CD4-positive, alpha-beta T cell treated with Interferon gamma for 1 hour (primary cell): Measurements from ENCODE around the gene PTPN23.

Source experiments
- DNase-seq: peaks from one replicate; pipeline ENCODE4 v3.0.0-alpha.2; 2020

PTPN23 gene

DNA sequence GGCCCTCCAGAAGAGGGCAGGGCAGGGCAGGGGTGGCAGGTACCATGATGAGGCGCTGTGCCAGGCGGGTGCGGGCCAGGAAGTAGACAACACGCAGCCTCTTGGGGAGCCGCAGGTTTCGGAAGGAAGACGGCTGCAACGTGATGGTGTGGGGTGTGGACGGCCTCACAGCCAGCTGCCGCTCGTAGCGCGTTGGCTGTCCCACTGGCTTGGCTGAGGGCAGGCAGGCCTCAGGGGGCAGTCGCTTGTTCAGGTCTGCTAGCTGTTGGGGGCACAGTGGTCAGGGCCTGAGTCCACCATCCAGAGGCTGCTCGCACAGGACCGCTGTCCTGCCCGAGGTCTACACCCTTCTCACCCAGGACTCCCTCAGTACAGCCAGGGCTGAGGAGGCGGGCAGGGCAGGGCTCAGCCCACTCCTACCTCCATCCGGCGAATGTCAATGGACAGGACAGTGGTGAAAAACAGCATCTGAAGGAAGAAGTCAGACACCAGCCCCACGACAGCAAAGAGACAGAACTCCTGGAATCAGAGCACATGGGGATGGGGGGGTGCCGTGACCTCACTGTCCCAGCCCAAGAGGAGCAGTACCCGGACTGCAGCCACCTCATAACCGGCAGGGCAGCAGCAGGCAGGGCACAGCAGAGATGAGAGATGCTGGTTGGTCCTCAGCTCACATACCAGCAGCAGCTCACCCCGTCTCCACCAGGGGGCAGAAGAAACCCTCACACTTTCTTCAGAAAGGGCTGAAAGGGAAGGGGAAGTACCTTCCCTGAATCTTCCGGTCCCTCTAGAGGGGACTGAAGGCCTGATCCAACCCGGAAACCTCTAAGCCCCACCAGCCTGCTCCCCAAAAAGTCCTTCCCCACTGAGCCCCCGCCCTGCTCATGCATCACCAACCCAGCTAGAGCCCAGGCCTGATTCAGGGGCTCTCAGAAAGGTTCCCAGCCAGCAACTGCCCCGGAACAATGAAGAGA lies 40.0 kb downstream of the PTPN23 start:
- peak; percentile 84 for DNase-seq

DNA sequence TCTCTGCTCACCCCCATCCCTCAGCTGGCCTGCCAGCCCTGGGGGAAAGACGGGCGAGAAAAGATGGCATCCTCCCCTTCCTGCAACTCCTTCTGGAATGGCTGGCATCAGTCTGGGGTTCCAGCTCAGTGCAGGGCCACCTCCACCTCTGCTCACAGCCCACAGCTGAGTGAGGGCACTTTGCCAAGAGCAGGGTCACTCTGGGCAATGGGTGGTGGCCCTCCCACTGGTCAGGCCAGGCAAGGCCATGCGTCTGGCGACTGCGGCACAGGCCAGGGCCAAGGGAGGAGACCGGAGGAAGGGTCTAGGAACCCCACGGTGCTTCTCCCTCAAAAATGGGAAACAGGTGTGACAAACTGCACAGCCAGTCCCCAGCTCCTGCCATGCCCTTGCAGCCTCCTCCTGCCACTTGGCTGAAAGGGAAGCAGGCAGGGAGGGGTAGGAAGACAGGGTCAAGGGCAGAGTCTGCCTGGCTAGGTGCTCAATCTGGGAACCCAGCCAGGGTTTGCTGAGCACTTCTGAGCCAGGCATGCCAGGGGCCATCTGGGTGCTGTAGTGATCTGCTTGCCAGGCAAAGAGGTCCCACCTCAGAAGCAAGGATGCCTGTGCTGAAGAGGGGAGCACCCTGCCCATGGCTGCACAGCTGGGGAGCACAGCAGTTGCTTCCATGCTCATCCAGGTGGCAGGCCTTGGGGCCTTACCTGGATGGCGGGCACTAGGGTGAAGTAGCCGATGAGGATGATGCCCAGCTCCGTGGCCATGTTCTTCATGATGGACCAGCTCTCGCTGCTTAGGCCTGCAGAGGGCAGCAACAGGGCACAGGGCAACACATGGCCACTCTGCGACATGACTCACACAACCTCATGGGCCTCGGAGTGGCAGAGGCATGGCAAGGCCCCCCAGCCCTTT lies 41.2 kb downstream of the PTPN23 start:
- DNase-seq: no peak

GRCh38 chr3:47422743-47423142 lies 41.9 kb downstream of the PTPN23 start:
- DNase-seq: no peak

- DNase-seq: no peak
These were observed 42.8 kb downstream of the PTPN23 start for GRCh38 chr3:47423548-47424145.

DNA sequence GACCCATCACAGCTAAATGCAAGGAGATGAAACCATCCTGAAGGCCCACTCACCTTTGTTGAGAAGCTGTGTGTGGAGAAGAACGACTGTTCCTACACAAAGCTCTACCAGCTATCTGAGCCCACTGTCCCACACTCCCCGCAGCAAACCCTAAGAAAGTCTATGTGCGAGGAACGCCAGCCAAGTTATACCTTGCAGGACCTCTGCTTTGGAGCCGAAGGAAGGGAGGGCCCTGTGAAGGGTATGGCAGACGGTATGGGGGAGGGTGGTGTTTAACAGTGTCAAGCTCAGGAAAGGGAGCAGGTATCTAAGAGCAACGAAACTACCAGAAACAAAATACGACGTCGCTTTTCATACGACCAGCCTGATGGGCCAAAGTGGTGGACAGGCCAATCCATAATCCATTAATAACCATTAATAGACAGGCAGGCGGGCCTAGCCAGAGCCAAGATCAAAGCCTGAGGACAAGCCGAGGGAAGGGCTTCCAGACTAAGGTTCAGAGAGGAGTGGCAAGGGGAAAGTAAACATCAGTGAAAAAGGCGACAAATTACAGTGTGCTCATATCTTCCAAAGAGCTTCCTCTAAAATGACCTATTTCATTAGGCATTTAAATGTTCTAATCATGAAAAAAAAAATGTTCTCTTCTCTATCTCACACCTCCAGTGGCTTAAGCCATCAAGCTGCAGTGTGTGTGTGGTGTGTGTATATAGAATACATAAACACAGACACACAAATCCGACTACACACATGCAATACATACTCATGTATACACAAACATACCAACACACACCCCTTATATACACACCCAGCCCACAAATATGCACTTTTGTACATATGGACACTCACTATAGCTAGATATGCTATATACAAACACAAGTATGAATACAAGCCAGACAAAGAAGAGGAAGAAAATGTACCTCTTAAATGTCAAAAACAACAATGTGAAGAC lies 43.9 kb downstream of the PTPN23 start:
- no peak for DNase-seq

DNA sequence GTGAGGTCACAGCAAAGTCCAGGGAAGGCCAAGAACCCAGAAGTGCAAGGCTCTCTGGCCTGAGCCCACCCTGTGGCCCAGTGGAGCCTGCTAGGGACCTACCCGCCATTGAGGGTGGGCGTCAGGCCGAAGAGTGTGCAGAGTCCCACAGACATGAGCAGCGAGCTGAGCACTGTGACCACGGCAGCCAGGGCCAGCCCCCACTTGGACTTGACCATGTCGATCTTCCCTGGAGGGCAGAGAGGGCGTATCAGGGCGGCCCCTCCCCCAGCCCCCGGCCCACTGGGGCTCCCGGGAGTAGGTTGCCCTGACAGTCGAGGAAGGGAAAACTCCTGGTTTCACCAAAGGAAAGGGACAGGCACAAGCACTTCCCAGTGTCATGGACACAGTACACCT lies 44.6 kb downstream of the PTPN23 start:
- DNase-seq: no peak

DNA sequence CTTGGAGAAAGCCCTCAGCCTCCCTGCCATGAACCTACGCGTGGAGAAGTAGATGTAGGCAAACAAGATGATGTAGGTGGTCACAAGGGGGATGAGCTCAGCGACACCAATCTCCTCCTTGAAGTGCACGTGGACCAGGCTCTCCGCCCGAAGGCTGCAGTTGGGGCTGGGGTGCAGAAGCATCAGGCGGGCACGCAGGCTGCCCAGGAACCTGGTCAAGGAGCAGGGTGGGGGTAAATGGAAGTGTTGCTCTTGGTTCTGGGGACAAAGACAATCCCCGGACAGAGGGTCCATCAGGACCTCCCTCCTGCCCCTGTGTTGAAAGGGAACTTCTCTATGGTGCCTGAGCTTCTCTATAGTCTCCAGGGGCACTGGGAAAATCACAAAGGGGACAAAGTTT lies 45.1 kb downstream of the PTPN23 start:
- no peak for DNase-seq

GRCh38 chr3:47427866-47428265 lies 47.0 kb downstream of the PTPN23 start:
- DNase-seq: no peak

DNA sequence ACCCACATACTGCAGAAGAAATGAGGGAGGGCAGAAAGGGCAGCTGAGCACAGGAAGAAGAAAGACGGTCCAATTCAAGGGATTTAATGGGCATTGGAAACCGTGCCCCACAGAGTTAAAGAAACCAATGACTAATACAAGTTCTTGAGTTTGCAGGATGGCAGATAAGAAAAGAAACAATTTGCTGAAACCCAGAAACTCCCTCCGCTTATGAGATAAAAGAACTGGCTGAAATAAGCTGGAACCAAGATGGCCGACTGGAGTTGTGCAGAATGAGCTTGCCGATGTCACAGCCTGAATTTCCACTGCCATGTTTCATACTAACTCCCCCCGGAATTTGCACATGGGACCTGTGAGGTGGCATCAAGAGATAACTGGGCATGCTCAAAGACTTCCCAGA lies 47.8 kb downstream of the PTPN23 start:
- DNase-seq: no peak

GRCh38 chr3:47429476-47430270 lies 48.9 kb downstream of the PTPN23 start:
- DNase-seq: no peak

- DNase-seq: no peak
These were observed 49.8 kb downstream of the PTPN23 start for GRCh38 chr3:47430606-47431005.

GRCh38 chr3:47431225-47431624 lies 50.4 kb downstream of the PTPN23 start:
- DNase-seq: no peak

GRCh38 chr3:47432673-47433072 lies 51.9 kb downstream of the PTPN23 start:
- no peak for DNase-seq

DNA sequence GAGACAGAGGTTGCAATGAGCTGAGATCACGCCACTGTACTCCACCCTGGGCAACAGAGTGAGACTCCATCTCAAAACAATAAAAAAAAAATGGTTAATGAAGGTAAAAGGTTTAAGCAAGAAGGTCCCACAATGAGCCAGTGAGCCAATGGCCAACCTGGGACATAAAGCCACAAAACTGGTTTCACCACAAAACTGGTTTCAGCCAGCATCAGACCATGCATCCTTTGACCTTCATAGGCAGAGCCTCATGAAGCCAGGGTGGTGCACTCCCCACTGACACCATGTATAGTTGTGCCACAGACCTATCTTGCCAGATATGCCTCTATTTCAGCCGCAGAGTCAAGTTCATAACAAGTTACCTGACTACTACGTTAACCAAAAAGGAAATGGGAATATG lies 53.0 kb downstream of the PTPN23 start:
- no peak for DNase-seq

DNA sequence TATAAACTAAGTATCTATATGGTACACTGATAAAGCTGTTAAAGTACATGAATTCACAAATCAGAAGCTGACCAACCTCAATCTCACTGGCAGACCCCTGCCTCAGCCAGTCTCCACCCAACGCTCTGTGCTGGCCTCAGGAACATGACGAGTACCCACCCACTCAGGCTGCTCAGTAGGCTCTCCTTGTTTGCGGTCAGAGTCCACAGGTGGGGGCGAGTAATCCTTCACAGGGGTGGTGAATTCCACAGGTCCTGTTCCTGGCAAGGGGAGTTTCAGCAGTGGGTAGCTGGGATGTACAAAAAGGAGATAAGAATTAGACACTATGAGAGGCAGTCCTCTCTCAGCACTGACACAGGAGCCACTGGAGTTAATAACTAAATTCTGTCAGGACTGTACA lies 54.0 kb downstream of the PTPN23 start:
- no peak for DNase-seq

DNA sequence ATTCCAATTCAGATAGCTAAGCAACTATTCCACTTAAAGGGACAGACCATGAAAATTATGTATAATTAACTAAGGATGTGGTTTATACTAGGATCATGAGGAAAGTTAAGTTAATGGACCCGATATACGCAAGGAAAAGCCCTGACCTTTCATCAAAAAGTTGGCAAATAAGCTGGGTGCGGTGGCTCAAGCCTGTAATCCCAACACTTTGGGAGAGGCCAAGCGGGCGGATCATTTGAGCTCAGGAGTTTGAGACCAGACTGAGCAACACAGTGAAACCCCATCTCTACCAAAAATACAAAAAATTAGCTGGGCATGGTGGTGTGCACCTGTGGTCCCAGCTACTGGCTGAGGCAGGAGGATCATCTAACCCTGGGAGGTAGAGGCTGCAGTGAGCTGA lies 55.4 kb downstream of the PTPN23 start:
- DNase-seq: no peak

DNA sequence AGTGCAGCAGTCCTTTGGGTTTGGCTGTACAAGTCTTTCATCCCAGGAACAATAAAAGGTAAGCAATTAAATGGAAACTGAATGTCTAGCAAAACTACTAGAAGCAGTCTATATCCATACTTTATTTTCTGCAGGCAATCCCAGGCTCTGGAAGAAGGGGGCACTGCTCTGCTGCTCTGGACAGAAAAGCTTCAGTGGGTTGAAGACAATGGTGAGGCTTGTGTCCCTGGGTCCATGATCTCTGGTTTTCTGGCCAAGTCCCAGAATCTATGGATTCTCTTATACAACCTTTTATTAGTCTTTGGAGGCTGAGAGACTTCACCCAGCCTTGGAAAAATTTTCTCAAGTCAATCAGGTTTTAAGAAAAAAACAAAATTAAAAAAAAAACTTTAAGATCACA lies 59.3 kb downstream of the PTPN23 start:
- DNase-seq: no peak

GRCh38 chr3:47441796-47442551 lies 61.2 kb downstream of the PTPN23 start:
- no peak for DNase-seq

GRCh38 chr3:47443611-47443995 lies 62.8 kb downstream of the PTPN23 start:
- DNase-seq: no peak

DNA sequence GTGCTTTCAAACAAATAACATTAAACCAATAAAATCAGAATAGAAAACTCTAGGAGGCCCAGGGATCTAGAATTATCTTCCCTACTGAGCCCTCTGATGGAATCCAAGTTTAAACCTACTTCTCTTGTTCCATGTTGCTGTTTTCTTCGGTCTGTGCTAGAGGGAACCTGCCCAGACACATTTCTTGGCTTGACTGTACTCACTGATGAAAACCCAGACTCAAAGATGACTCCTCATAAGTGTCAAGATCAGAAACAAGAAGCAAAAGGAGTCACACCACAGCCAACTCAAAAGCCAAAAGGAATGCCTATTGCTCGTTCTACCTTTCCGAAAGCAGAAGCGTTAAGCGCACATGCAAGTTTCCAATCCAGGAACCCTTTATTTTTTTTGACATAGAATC lies 63.3 kb downstream of the PTPN23 start:
- DNase-seq: no peak
